Fibroblast of the aortic adventitia (primary cell): Measurements from ENCODE around the gene TOE1. TPM values are rescaled to one million over a fixed set of nuclear protein-coding genes. Genes with fewer than 3 reads are reported as not detected.
"Not testable (repeated sequence)": the region's sequence is repeated elsewhere in the genome, so short reads cannot be mapped to it uniquely, and the experiment has no call there.

Experiments used
- DNase-seq: peaks from one replicate; pipeline ENCODE4 v3.0.0-alpha.2; 2010; ENCODE audit warnings: low read depth
- H3K4me3 ChIP-seq: 2 replicates; pipeline ENCODE4 v1.5.1; 2011; ENCODE audit warnings: low read depth, mild to moderate bottlenecking, control low read depth, low read length, moderate library complexity
- CTCF ChIP-seq: IDR thresholded peaks from 2 replicates; pipeline ENCODE4 v1.5.1; 2011; ENCODE audit warnings: mild to moderate bottlenecking, low read length, control low read depth, inconsistent platforms; ENCODE audit not compliant: insufficient read depth
- total RNA-seq: library from RNA; depleted of rRNA; stranded (reverse); fragments of >200 nt; gene quantifications from 2 replicates; pipeline ENCODE4 v1.2.3, GENCODE V29; 2012; ENCODE audit warnings: low replicate concordance

Gene TOE1
- total RNA-seq, 1 donor = 14.7 TPM

- no peak overlapping the region for H3K4me3 ChIP-seq
- TF ChIP-seq CTCF = no peak
- no peak for DNase-seq
Observed at GRCh38 chr1:45381243-45381642, 41.3 kb downstream of the TOE1 start.

DNA sequence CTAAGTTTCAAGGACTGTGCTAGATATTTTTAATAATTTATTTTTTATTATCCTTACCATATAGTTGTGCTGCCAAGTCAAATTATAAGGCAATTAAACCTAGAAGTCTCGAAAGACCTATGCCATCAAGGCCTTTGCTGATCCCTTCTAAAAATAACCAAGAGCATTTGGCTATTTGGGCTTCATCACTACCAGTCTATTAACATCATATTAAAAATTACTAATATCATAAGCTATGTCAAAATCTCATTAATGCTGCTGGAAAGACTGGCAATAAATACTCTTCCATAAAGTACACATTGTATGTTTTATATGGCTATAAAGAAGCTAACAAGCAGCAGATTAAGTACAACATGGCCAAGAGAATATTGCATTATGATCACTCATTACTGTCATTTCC, 43.2 kb downstream of the TOE1 start:
- no peak overlapping the region for H3K4me3 ChIP-seq
- no peak for TF ChIP-seq CTCF

DNA sequence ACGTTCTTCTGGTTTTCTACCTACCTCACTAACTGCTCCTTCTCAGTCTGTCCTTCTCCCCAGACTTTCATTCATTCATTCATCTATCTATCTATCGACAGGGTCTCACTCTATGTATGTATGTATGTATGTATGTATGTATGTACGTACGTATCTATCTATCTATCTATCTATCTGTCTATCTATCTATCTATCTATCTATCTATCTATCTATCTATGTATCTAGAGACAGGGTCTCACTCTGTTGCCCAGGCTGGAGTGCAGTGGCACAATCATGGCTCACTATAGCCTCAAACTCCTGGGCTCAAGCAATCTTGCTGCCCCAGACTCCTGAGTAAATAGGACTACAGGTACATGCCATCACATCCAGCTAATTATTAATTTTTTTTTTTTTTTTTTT, 44.2 kb downstream of the TOE1 start:
- not testable (repeated sequence) for DNase-seq, H3K4me3 ChIP-seq

More for the DNA sequence above, 43.2 kb downstream of the TOE1 start:
- DNase-seq = no peak

DNA sequence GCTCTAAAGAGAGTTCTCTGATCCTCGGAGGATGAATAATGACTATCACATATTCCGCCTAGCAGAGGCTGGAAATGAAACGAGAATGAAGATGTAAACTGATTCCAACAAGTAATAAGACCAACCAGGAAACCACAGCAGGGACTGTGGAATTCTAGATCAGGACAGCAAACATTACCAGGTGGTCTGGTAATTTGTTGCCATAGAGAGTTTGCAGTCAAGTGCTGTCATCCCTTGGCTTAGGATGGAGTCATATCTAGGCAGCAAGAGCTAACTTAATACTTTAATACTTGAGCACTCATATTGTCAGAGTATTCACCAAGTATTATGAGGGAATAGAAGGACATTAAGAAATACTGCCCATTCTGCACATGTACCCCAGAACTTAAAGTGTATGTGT, 45.3 kb downstream of the TOE1 start:
- no peak for DNase-seq
- TF ChIP-seq CTCF = no peak
- no peak overlapping the region for H3K4me3 ChIP-seq

DNA sequence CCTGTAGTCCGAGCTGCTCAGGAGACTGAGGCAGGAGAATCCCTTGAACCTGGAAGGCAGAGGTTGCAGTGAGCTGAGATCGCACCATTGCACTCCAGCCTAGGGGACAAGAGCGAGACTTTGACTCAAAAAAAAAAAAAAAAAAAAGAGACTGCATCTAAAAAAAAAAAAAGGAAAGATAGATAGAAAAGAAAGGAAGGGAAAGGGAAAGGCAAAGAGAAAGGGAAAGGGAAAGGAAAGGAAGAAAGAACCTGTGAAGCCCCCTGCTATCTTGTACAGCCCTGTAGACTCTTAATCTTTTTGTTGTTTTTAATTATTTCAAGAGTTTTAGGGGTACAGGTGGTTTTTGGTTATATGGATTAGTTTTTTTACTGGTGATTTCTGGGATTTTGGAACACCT, 46.2 kb downstream of the TOE1 start:
- no peak for DNase-seq
- no peak for TF ChIP-seq CTCF

More for the DNA sequence above, 46.2 kb downstream of the TOE1 start:
- H3K4me3 ChIP-seq = no peak overlapping the region

Other genes starting within 250 kb of the TOE1 start
- 0.49 and 4.7 TPM in 2 replicates for gene ZSWIM5, start 133.6 kb upstream of the TOE1 start, total RNA-seq
- gene HPDL, start 13.3 kb upstream of the TOE1 start, total RNA-seq = 1.1 and 1.4 TPM in 2 replicates
- gene MUTYH, start 270 bp downstream of the TOE1 start, total RNA-seq = 7.7 and 16.8 TPM in 2 replicates
- 2.0 and 5.7 TPM in 2 replicates for gene TESK2, start 151.0 kb downstream of the TOE1 start, total RNA-seq
- 0.57 and 1.5 TPM in 2 replicates for gene CCDC163, start 159.9 kb downstream of the TOE1 start, total RNA-seq
- 2.2 and 5.2 TPM in 2 replicates for gene MMACHC, start 160.1 kb downstream of the TOE1 start, total RNA-seq
- gene PRDX1, start 181.7 kb downstream of the TOE1 start, total RNA-seq = 272 and 467 TPM in 2 replicates
- 128 and 174 TPM in 2 replicates for gene AKR1A1, start 210.7 kb downstream of the TOE1 start, total RNA-seq
- 57.1 and 118 TPM in 2 replicates for gene NASP, start 243.9 kb downstream of the TOE1 start, total RNA-seq